ENCODE measurements around the gene SLC44A4. TPM values are rescaled to one million over a fixed set of nuclear protein-coding genes. Genes with fewer than 3 reads are reported as not detected.

SLC44A4 gene
- total and polyA plus RNA-seq, 8 donors: 35.4 to 201 (median 121) TPM

DNA sequence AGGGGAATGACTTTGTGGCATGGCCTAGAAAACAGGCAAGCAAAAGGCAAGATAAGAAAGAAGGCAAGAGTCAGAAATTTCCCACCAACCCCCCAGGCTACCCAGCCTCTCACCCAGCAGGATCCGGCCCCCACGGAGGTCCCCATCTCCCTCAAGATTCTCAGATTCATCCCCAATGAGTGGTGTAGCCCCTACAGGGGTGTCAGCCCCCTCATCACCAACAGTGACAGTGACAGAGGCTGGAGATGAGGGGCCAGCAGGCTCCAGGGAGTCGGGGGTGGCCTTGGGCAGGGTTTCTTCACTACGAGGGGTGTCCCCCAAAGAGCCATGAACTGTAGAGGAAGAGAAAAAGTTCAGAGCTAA is 17.7 kb upstream of the SLC44A4 start:
- Histone ChIP-seq H3K4me1 (peaks cover 25 to 52% (median 44%) of the 10 kb centered on the region in 4 donors), H3K27ac (peak overlapping the region in 4 of 5 donors; percentile 86 to 91 (median 89)), H3K27me3 (no peaks in the 10 kb centered on the region), H3K4me3 (peak overlapping the region; percentile 96 to 100 (median 100)), H3K9me3 (no peaks in the 10 kb centered on the region), H3K36me3 (peaks cover 23 to 50% (median 46%) of the 10 kb centered on the region in 4 donors)
- no peak for DNase-seq
- no peak for TF ChIP-seq POLR2A (IDR thresholded peaks at IDR 0.05)
- TF ChIP-seq POLR2AphosphoS5 (IDR thresholded peaks at IDR 0.05): no peak
- no peak for TF ChIP-seq EP300 (IDR thresholded peaks at IDR 0.05)
- TF ChIP-seq CTCF (IDR thresholded peaks at IDR 0.05): no peak
- intact Hi-C loops (cut with DNase I; ENCODE audit: low total_unique reads): no loop called here
- 33 to 45% (median 38%) methylated on average over 4 of the region's 4 CpGs for WGBS, 5 donors

DNA sequence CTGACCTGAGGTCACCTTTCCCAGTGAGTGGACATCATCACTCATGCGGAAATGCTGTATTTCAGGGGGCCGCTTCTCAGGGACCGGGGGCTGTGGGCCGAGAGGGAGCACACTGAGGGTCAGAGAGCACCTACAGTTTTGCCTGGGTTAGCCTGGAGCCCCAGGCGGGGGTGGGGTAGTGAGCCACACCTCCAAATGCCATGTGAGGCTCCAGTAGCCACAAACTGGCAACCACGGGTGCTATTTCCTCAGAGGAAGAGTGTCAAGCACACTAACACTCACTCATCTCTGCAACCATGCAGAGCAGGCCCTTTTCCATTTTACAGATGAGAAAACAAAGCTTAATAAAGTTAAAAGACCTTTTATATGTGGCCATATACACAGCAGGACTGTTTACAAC is 14.0 kb upstream of the SLC44A4 start:
- Histone ChIP-seq H3K9me3 (no peaks in the 10 kb centered on the region), H3K4me1 (peaks cover 8 to 15% (median 14%) of the 10 kb centered on the region in 4 donors), H3K27ac (no peak overlapping the region), H3K36me3 (peaks cover 41 to 87% (median 83%) of the 10 kb centered on the region in 4 donors), H3K27me3 (no peaks in the 10 kb centered on the region), H3K4me3 (no peak overlapping the region)
- 75 to 84% (median 79%) methylated on average over 6 of the region's 6 CpGs for WGBS, 5 donors
- no peak for DNase-seq
- TF ChIP-seq POLR2A (IDR thresholded peaks at IDR 0.05) (no peak), CTCF (IDR thresholded peaks at IDR 0.05) (no peak), POLR2AphosphoS5 (IDR thresholded peaks at IDR 0.05) (no peak), EP300 (IDR thresholded peaks at IDR 0.05) (no peak)
- intact Hi-C loops (cut with DNase I; ENCODE audit: low total_unique reads): no loop called here

- intact Hi-C loops (cut with DNase I; ENCODE audit: low total_unique reads): no loop called here
- H3K27ac ChIP-seq: no peak overlapping the region
- no peaks in the 10 kb centered on the region for H3K27me3 ChIP-seq
- no peak overlapping the region for H3K4me3 ChIP-seq
- H3K4me1 ChIP-seq: no peaks in the 10 kb centered on the region
- WGBS, 5 donors: 83 to 97% (median 93%) methylated on average over 3 of the region's 3 CpGs
- no peak for DNase-seq
- peaks cover 68 to 100% (median 99%) of the 10 kb centered on the region in 4 donors for H3K36me3 ChIP-seq
- TF ChIP-seq CTCF (IDR thresholded peaks at IDR 0.05) (no peak), EP300 (IDR thresholded peaks at IDR 0.05) (no peak), POLR2AphosphoS5 (IDR thresholded peaks at IDR 0.05) (no peak), POLR2A (IDR thresholded peaks at IDR 0.05) (no peak)
- H3K9me3 ChIP-seq: no peaks in the 10 kb centered on the region
These were observed 10.7 kb upstream of the SLC44A4 start for GRCh38 chr6:31889331-31889972.

GRCh38 chr6:31888276-31889258 is 9.8 kb upstream of the SLC44A4 start:
- Histone ChIP-seq H3K4me3 (no peak overlapping the region), H3K4me1 (no peaks in the 10 kb centered on the region), H3K27ac (no peak overlapping the region), H3K36me3 (peaks cover 69 to 100% (median 99%) of the 10 kb centered on the region in 4 donors), H3K9me3 (no peaks in the 10 kb centered on the region), H3K27me3 (no peaks in the 10 kb centered on the region)
- intact Hi-C loops (cut with DNase I; ENCODE audit: low total_unique reads): no loop called here
- WGBS, 5 donors: 75 to 83% (median 81%) methylated on average over 36 to 43 of the region's 43 CpGs
- TF ChIP-seq POLR2A (IDR thresholded peaks at IDR 0.05) (no peak), CTCF (IDR thresholded peaks at IDR 0.05) (peak in 5 of 7 experiments; percentile 18 to 82 (median 67))
- DNase-seq: peak; percentile 51 to 52
